Measurements from ENCODE around the gene TWIST2.

- TF ChIP-seq ARHGAP35 (IDR thresholded peaks at IDR 0.05; ENCODE audit: partially characterized antibody), result no peak
- no peak for TF ChIP-seq RBM15 (IDR thresholded peaks at IDR 0.05; ENCODE audit: insufficient read depth, low read length)
- TF ChIP-seq MAFF (IDR thresholded peaks at IDR 0.05; ENCODE audit: low read length), result no peak
- no peak for TF ChIP-seq POLR2AphosphoS5 (IDR thresholded peaks at IDR 0.05; ENCODE audit: control insufficient read depth, insufficient read depth, low read depth, low read length)
- no peak for TF ChIP-seq ELF4 (CRISPR knock-in tag; IDR thresholded peaks at IDR 0.05)
- no peak for TF ChIP-seq SMARCA5 (IDR thresholded peaks at IDR 0.05)
- no peak for TF ChIP-seq EP300 (IDR thresholded peaks at IDR 0.05; ENCODE audit: low read length)
- no peak for TF ChIP-seq ZSCAN29 (IDR thresholded peaks at IDR 0.05)
- no peak for TF ChIP-seq MAX (CRISPR knock-in tag; IDR thresholded peaks at IDR 0.05)
- no peak for TF ChIP-seq FOXM1 (IDR thresholded peaks at IDR 0.05; ENCODE audit: low read depth)
- TF ChIP-seq FOXM1 (CRISPR knock-in tag; IDR thresholded peaks at IDR 0.05; ENCODE audit: low read depth), result no peak
- TF ChIP-seq FOXK2 (conservative IDR thresholded peaks at IDR 0.05 in 1 of 2, IDR thresholded peaks at IDR 0.05 in 1 of 2; ENCODE audit: low read depth in 2 of 2), result no peak
These were observed 93.4 kb downstream of the TWIST2 start for GRCh38 chr2:238941262-238941792.

All from K562 (cell line).